Measurements from ENCODE around the gene CCDC192. TPM values are rescaled to one million over a fixed set of nuclear protein-coding genes. Genes with fewer than 3 reads are reported as not detected.

Gene CCDC192
- total RNA-seq, 1 donor from 2014 or later: 2.1 TPM

GRCh38 chr5:127799293-127799905 lies 96.2 kb downstream of the CCDC192 start:
- Mint-ChIP-seq H3K27ac (no peak overlapping the region), H3K27me3 (ENCODE audit: low read depth) (no peaks in the 10 kb centered on the region), H3K4me1 (peaks cover 2% of the 10 kb centered on the region), H3K9me3 (no peaks in the 10 kb centered on the region), H3K4me3 (no peak overlapping the region), H3K36me3 (no peaks in the 10 kb centered on the region)
- DNase-seq (ENCODE audit: low spot score in 2 of 2, unreplicated experiment in 2 of 2): no peak
- TF ChIP-seq CTCF (IDR thresholded peaks at IDR 0.05; ENCODE audit: unreplicated experiment): no peak

GRCh38 chr5:127801751-127802476 lies 98.7 kb downstream of the CCDC192 start:
- Mint-ChIP-seq H3K4me3 (no peak overlapping the region), H3K27ac (no peak overlapping the region), H3K27me3 (ENCODE audit: low read depth) (no peaks in the 10 kb centered on the region), H3K4me1 (peaks cover 8% of the 10 kb centered on the region), H3K36me3 (no peaks in the 10 kb centered on the region), H3K9me3 (no peaks in the 10 kb centered on the region)
- no peak for DNase-seq (ENCODE audit: low spot score in 2 of 2, unreplicated experiment in 2 of 2)
- no peak for TF ChIP-seq CTCF (IDR thresholded peaks at IDR 0.05; ENCODE audit: unreplicated experiment)

- H3K4me1 Mint-ChIP-seq: peaks cover 8% of the 10 kb centered on the region
Observed at GRCh38 chr5:127802477-127802865, 99.3 kb downstream of the CCDC192 start.

GRCh38 chr5:127804886-127805426 lies 101.8 kb downstream of the CCDC192 start:
- H3K27me3 Mint-ChIP-seq (ENCODE audit: low read depth): no peaks in the 10 kb centered on the region
- peaks cover 11% of the 10 kb centered on the region for H3K4me1 Mint-ChIP-seq
- H3K9me3 Mint-ChIP-seq: no peaks in the 10 kb centered on the region
- H3K36me3 Mint-ChIP-seq: no peaks in the 10 kb centered on the region
- no peak for DNase-seq (ENCODE audit: low spot score in 2 of 2, unreplicated experiment in 2 of 2)
- H3K4me3 Mint-ChIP-seq: no peak overlapping the region
- H3K27ac Mint-ChIP-seq: no peak overlapping the region
- no peak for TF ChIP-seq CTCF (IDR thresholded peaks at IDR 0.05; ENCODE audit: unreplicated experiment)

More at GRCh38 chr5:127802477-127802865, 99.3 kb downstream of the CCDC192 start:
- Mint-ChIP-seq H3K9me3 (no peaks in the 10 kb centered on the region), H3K27ac (no peak overlapping the region), H3K27me3 (ENCODE audit: low read depth) (no peaks in the 10 kb centered on the region), H3K36me3 (no peaks in the 10 kb centered on the region), H3K4me3 (no peak overlapping the region)
- no peak for DNase-seq (ENCODE audit: low spot score in 2 of 2, unreplicated experiment in 2 of 2)
- no peak for TF ChIP-seq CTCF (IDR thresholded peaks at IDR 0.05; ENCODE audit: unreplicated experiment)

- no peak for TF ChIP-seq CTCF (IDR thresholded peaks at IDR 0.05; ENCODE audit: unreplicated experiment)
- no peak for DNase-seq (ENCODE audit: low spot score in 2 of 2, unreplicated experiment in 2 of 2)
- Mint-ChIP-seq H3K4me3 (no peak overlapping the region), H3K27ac (no peak overlapping the region), H3K27me3 (ENCODE audit: low read depth) (no peaks in the 10 kb centered on the region), H3K9me3 (no peaks in the 10 kb centered on the region), H3K4me1 (peaks cover 11% of the 10 kb centered on the region), H3K36me3 (no peaks in the 10 kb centered on the region)
Observed at GRCh38 chr5:127805448-127805847, 102.3 kb downstream of the CCDC192 start.

Data from mesothelial cell of epicardium (in vitro differentiated cells).